Stimulated activated CD4-positive, alpha-beta T cell treated with anti-CD3 and anti-CD28 coated beads, Interleukin-2, amount 100 ng/mL, for 48 hours (primary cell): ENCODE data around the gene CACNG1.

Source experiments
- DNase-seq, 2 donors: peaks; one replicate each; pipeline ENCODE4 v3.0.0-alpha.2; 2020

The CACNG1 gene

DNA sequence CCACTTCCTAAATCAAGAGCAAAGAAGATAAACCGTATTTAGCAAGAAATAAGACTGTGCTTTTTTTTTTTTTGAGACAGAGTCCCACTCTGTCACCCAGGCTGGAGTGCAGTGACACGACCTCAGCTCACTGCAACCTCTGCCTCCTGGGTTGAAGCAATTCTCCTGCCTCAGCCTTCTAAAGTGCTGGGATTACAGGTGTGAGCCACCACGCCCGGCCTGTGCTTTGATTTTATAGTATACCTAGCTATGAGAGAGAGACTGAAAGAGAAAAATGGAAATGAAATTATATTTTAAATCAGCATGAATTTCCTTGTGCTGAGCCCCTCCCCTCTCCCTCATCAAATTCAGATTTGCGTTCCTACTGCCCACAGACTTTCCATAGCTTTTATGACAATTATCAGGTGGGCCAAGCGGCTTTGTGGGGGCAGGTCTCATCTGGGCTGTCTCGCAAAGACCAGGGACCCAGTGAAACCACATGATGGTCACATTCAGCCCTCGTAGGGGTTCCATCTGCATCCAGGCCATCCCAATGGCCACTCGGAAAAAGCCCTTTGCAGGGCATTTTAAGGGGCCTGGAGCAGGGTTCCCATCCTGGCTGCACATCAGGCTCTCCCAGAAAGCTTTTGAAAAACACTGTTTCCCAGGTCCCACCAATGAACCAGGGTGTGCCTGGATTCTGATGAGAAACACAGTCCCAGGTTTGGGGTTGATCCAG is 8.5 kb downstream of the CACNG1 start:
- DNase-seq, result no peak

DNA sequence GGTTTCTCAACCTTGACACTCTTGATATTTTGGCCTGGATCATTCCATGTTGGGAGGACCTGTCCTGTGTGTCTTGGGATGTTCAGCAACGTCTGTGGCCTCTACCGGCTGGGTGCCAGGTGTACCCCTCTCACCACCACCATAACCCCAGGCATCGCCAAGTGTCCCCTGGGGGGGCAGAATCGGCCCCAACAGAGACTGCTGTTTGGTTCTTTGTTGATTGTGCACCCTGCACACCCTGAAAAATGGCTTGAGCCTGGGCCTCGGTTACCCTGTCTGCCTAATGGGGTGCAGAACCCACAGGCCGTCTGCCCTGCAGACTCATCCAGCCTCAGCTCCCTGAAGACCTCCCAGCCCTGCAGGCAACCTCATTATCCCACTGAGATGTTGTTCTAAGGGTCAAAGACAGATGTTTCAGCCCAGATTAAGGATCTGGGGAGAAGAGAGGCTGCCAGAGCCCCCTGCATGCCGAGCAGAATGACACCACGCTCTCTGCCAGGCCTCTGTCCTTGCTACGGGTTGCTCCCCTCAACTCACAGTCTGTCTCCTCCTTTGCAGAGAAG is 9.2 kb downstream of the CACNG1 start:
- no peak for DNase-seq

DNA sequence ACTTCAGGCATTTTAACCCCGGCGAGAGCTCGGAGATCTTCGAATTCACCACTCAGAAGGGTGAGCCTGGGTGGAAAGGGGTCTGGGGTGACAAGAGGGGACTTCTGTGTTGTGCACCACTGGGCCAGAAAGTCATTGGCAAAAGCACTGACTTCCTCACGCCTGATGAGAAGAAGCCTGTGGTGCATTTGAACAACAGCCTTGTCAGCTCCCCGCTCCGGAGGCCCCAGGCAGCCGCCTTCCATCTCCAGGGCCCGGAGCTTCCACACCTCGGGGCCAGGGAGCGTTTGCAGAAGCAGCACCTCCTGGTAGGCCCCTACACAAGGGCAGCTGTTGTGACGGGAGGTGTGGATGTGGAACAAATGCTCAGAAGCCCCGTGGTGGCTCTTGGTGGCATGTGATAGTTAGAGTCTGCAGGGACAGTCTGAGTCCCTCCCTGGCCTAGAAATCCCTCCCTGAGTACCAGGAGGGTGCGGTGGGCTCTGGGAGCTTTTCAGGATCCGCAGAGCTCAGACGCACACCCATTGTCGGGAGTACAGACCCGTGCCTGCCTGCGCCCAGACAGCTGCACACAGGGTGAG is 9.7 kb downstream of the CACNG1 start:
- DNase-seq, result no peak

DNA sequence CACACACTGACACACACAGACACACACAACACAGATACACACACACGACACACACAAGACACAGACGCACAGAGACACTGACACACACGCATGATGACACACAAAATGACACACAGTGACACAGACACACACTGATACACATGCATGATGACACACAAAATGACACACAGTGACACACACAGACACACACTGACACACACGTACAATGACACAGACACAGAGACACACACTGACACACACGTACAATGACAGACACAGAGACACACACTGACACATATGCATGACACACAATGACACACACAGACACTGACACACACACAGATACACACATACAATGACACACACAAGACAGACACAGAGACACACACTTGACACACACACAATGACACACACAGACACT is 10.3 kb downstream of the CACNG1 start:
- no peak for DNase-seq

DNA sequence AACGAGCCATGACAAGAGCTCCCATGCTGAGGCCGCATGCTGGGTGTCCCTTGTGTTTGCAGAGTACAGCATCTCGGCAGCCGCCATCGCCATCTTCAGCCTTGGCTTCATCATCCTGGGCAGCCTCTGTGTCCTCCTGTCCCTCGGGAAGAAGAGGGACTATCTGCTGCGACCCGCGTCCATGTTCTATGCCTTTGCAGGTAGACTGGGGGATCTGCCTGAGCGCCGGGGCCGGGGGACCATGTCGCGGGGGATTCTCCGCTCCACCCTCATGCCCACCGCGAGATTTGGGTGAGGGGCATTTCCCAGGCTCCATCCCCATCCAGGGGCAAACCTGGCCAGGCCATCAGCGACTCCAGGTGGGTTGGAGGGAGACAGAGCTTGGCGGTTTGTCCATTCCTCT is 10.7 kb downstream of the CACNG1 start:
- DNase-seq, result no peak

DNA sequence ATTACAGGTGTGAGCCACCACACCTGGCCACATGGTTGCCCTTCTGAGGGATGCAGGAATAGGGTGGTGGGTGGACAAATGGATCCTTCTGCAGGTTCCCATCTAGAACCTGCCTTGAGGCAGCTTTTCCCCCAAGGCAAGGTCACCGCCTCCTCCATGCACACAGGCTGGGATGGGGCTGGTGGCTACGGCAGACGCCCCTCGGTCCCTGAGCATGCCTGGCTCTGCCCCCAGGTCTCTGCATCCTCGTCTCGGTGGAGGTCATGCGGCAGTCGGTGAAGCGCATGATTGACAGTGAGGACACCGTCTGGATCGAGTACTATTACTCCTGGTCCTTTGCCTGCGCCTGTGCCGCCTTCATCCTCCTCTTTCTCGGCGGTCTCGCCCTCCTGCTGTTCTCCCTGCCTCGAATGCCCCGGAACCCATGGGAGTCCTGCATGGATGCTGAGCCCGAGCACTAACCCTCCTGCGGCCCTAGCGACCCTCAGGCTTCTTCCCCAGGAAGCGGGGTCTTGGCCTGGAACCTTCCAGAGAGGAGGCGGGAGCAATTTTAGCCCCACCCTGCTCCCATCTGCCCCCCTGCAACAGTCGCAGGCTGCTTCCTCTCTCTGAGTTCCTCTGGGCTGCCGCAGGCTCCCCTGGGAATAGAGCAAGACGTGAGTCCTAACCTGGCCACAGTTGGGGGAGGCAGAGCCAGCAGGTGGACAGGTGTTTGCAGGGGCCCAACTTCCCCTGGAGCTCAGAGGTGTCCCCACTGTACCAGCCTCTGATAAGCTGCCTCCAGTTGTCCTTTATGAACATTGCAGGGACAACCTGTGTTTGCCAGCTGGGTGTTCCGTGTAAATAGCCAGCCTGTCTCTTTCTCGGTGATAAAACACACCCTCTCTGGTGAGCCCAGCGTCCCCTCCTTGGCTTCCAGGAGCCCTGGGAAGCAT is 11.7 kb downstream of the CACNG1 start:
- DNase-seq, result no peak

DNA sequence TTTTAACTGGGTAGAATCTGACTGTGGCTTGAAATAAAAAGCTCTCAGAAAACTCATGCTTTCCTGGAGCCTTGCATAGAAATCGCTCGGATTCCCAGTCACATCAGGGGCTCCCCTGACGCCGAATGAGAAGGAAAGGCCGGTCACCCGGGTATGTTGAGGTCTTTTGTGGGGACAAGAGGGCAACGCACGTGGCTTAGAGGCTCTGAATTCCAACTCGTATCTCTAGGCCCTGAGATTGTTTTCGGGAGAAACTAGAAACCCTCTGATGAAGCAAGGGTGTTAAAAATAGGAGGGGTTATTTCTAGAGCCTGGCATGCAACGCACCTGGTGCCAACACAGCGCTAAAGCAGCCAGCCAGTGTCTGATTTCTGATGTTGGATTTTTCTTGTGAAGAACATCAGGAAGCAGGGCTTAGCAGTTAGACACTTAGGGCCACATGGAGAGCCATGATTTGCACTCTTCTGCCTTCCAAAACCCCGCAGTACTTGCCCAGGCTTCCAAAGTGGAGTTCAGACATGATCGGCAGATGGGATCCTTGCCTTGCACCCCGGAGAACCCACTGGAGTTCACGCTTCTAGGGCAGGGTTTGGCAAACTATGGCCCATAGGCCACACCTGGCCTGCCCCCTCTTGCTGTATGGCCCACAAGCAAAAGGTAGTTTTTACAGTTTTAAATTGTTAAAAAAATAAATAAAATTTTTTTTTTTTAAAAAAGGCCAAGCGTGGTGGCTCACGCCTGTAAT is 12.6 kb downstream of the CACNG1 start:
- DNase-seq, result no peak

DNA sequence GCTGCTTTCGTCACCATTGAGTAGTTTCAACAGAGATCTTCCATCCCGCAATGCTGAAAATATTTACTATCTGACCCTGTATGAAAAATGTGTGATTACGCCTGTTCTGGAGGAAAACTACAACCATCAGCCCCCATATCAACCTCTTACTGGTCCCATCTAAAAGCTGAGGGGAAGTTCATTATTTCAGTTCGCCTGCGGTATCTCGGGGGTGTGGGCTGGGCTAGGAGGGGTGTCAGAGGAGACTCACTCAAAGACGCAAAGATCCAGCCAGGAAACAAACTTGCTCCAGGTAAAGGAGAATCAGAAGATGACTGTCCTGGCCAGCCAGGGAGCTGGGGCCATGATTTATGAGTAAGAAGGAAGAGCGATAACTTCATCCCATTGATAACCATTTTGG is 13.7 kb downstream of the CACNG1 start:
- no peak for DNase-seq

DNA sequence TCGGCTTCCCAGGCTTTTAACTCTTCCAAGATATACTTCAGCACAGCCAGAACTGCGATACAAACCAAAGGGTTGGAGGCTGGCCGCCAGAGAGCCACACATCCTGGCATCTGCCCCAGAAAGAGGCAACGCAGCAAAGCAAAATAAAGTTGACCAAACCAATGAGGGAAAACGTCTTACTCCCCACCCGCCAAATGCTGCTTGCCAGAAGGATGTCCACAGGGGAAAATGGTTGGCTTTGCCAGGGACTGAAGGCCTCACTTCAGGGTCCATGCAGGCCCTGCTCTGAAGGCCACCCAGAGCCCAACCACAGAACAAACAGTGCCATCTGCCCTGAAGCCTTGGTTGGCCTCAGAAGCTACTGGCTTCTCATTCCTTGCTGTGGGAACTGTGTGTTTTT is 15.0 kb downstream of the CACNG1 start:
- no peak for DNase-seq

DNA sequence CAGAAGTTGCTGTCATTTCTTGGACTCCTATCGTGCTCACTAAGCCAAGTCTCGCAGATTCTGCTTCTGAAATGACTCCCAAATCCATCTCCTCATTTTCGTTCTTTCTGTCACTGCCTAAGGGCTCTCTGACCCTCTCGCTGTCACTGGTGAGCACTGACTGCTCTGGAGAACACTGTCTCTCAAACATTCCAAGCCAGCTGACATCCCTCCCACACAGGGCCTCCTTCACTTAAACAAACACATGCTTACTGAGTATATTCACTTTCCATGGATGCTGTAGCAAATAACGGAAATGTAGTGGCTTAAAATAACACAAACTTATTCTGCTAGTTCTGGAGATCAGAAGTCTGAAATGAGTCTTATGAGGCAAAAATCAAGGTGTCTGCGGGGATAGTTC is 18.8 kb downstream of the CACNG1 start:
- no peak for DNase-seq

DNA sequence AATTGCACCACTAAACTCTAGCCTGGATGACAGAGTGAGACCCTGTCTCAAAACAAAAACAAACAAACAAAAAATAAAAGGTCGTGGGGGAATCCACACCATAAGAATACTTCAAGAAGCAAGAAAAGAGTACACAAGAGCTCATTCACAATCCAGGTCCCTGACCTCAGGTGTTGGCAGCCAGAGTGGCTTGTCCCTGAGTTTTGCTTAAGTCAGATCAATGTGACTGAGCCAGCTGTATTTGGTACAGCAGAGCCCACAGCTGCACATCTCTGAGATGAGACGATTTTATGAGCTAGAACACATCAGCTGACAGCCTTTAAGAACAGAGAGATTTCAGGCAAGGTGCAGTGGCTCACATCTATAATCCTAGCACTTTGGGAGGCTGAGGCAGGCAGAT is 22.4 kb downstream of the CACNG1 start:
- no peak for DNase-seq

DNA sequence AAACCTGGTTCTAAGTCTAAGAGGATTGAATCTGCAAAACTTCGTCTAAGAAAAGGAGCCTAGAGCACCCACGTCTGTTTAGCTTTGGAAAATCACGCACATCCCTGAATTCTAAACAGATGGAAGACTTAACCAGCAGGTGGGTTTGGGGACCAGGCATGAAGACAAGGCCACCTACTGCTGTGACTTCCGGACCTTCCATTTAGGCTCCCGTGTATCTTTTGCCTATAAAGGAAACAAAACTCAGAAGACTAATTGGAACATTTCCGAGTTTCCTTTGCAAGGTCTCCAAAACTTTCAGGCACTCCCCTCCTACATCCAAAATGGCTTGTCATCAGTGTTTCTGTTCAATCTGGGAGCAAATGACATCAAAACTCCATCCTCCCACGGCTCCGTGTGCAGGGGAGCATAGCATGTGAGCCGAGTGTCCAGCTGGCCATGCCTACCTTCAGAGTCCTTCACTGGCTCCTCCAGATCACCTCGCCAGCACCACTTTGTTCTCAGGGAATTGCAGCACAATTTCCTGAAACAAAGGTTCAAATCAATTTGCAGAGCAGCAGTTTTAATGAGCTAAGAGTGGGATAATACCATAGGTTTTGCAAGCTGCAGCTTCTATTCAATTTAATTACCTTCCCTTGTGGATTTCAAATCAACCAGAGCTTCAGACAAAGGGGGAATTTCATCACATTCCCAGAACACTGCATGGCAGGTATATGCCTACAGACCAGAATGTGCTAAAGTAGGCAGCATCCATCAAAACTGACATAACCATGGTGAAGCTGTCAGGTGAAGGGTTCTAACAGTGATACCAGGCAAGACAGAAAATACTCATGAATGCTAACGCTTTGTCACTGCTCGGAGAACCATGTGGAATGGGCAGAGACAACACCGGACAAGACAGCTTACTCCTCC is 23.5 kb downstream of the CACNG1 start:
- no peak for DNase-seq

DNA sequence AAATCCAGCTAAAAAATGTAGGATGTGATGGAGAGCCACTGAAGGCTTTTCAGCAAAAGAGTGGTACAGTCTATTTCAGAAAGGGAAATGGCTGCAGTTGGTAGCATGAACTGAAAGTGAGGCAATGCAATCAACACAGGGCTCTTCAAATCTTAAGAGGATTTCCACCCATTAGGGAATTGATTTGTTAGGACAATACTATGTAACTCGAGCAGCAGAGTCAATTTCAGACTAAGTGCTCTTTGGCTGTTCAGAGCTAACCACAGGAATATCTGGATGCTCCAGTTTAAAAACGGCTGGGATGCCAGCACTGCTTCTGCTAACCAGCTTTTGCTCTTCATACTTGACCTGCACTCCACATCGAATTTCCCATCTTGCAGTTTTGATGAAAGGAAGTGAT is 24.6 kb downstream of the CACNG1 start:
- no peak for DNase-seq

DNA sequence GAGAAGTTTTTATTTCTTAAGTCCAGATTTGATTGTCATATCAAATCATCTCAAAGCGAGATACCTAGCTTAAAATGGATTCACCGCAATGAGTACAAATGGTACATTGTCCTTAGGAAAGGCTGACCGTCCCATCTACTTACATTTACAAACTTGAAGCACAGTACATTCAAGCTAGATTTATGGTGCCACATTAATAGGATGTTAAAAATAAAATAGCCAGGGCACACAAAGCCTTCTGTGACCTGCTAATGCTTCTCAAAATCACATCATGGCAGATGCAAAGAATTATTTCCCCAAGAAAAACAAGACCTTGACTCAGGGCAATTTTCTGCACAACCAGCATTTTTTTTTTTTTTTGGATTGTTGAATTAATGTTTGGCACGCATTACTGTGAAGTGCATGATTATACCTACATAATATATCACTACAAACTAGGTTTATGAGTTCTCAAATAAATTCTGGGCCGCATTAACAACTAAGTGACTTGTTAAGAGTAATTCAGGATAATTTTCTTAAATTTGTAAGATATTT is 25.3 kb downstream of the CACNG1 start:
- no peak for DNase-seq

DNA sequence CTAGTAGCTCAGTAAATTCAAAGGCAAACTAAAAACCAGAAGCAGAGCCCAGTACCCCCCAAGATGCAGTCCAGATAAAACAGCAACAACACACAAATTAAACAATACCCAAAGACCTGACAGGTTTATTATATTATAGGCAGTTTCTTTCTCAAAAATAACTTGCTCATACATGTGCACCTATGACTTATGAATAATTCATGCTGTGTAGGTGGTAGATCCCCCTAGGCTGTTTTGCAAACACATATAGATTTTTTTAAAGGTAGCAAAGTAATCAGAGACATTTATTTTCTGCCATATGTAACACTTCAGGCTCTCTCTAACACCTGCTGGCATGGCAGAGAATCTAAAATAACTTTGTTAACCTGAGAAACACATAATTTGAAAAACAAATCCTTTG is 27.2 kb downstream of the CACNG1 start:
- DNase-seq, result no peak

DNA sequence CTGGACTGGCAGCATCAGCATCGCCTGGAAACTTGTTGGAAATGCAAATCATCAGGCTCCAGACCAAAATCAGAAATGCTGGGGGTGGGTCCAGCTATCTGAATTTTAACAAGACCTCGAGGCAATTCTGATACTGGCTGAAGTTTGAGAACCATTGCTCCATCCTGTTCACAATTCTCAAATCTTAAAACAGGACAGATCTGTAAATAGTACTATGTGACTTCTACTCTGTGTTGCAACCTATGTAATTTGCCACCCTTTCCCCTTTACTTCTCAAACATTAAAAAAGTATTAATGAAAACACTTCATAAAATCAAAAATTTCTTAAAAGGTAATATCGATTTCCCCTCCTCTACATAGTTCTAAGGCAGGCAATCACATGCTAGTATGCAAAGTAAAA is 28.5 kb downstream of the CACNG1 start:
- DNase-seq, result no peak

DNA sequence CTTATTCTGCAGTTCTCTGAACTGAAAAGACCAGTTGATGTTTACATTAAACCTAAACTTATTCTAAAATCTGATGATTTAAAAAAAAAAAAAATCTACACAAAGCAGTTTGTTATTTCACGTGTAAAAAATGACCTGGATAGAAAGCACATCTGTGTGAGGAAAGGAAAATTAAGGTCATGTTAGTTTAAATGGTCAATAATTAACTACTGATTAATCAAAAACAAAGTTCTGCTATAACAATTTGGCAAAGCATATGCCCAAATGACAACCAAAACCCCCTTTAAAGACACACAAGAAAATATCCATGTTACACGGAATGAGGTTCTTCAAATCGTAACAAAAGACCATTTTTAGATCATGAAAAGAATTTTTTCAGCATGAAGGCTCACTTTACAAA is 30.4 kb downstream of the CACNG1 start:
- DNase-seq, result no peak

DNA sequence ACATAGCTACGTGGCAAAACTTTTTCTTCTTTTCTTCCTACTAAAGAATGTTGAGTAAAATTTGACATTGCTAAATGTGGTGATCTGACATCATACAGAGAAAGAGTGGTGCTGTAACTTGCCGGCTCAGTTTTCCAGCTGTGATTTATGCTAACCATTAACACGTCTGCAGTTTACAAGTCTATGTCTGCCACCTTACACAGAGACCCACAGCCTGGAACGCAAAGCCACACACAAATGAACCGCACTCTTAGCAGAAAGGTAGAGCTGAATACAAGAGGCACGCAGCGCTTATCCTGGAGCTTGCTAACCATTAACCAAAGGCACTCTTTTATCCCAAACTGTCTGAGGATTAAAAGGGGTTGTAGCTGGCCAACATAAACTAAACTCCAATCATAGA is 31.9 kb downstream of the CACNG1 start:
- no peak for DNase-seq

DNA sequence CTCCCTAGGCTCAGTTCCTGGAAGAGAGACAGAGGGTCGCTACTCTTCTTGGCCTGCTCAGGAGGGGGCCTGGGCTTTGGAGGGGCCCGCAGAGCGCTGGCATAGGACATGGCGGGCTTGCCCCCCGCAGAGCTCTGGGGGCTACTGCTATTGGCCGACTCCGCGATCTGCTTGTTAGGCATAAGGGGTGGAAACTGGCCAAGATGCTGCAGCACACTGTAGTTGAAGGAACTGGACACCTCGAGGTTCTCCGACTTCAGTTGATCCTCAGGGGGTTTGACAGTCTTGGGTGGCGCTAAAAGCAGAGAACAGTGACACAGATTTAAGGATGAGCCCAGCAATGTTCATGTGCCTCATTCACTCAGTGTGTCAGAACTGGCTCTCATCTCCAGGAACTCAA is 33.9 kb downstream of the CACNG1 start:
- DNase-seq, result no peak

DNA sequence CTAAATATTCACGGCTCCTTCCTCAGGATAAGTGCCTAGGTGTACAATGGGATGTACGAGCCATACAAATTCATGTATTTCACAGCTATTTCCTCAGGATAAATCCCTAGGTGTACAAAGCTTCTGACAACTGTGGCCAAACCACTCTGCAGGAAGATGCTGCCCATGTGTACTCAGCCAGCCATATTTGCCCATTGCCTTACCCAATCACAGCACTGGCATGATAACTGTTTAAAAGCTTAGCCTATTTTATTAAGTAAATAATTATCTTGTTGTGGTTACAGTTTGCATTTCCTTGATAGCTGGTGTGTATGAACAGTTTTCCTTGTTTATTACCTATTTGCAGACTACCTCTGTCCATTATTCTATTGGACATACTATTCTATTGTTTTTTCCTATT is 35.1 kb downstream of the CACNG1 start:
- DNase-seq, result no peak

DNA sequence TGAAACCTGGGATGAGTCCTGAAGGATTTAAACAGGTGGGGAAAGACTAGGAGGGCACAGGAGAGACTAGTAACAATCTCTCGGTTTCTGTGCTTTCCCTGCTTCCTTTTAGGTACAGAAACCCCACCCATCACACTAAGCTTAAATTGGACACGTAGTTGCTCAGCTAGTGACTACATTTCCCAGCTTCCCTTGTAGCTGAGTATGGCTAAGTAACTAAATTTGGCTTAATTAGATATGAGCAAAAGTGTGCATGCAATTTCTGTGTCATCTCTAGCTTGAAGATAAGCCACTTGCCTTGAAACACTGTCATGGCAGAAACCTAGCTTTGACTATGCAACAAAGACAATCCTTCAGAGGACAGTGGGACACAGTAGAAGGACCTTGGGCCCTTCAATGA is 36.5 kb downstream of the CACNG1 start:
- DNase-seq, result no peak

DNA sequence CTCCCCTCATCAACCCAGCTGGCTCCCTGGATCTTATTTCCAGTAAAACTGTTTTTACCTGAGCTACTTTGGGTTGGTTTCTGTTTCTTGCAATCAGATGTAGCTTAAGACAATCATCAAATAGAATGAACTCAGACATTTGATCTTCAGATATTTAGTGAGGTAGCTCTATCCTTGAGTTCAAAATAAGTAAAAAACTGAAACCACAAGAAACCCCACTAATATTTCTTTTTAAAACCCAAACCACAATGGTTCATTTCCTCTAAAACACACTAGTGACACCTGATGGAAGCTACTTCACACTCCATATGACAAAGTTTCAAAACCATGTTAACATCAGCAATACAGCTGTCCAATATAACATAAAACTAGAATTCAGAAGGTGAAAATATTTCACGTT is 37.8 kb downstream of the CACNG1 start:
- DNase-seq, result no peak
